Endothelial cell of umbilical vein (primary cell): ENCODE data around the gene DIP2C. TPM values are rescaled to one million over a fixed set of nuclear protein-coding genes. Genes with fewer than 3 reads are reported as not detected.

Experiments
- BruUV-seq: library from RNA; stranded (reverse); fragments of 400-500 nt; replicated peaks from 2 replicates; lab custom pipeline; 2021; lab: Mats Ljungman, UMichigan
- CTCF ChIA-PET: fragments of 300-600, 350-600 bp; sonication (Branson Sonifier 250); formaldehyde crosslinking; loops from one replicate; lab custom pipeline; 2021; ENCODE audit warnings: antibody characterized with exemption, inconsistent platforms; lab: Charles Lee
- POLR2A ChIA-PET: fragments of 300-600, 350-600 bp; sonication (Branson Sonifier 250); formaldehyde crosslinking; loops from one replicate; lab custom pipeline; 2021; ENCODE audit warnings: antibody characterized with exemption, inconsistent platforms; lab: Charles Lee
- DNase-seq: peaks from one replicate; pipeline ENCODE4 v3.0.0-alpha.2; 2011; ENCODE audit warnings: low read depth, low spot score
- FAIRE-seq: peaks from 2 replicates; lab custom pipeline; 2011; peaks lifted over from hg19 to GRCh38; lab: Jason Lieb, UNC
- H2AFZ ChIP-seq: 2 replicates; pipeline ENCODE4 v1.6.0; 2012; ENCODE audit warnings: low read depth, low read length, control low read depth, inconsistent platforms
- H3K27ac ChIP-seq: 2 replicates; pipeline ENCODE4 v1.5.1; 2011; ENCODE audit warnings: low read depth, mild to moderate bottlenecking, control low read depth, low read length, moderate library complexity; ENCODE audit not compliant: insufficient read depth
- H3K27me3 ChIP-seq, 2 experiments: 2 replicates each; pipeline versions ENCODE4 v1.6.0 to v1.6.1; 2011; ENCODE audit warnings: low read length in 2 of 2, mixed read lengths in 1 of 2; ENCODE audit not compliant: control insufficient read depth in 2 of 2, insufficient read depth in 2 of 2
- H3K36me3 ChIP-seq, 2 experiments: 2 replicates in 1 of 2; 3 replicates in 1 of 2; pipeline ENCODE4 v1.5.1; 2011; ENCODE audit warnings: low read length in 2 of 2, mild to moderate bottlenecking in 1 of 2, moderate library complexity in 1 of 2; ENCODE audit not compliant: control insufficient read depth in 2 of 2, insufficient read depth in 2 of 2; ENCODE audit errors: extremely low read depth in 1 of 2
- H3K4me1 ChIP-seq: 3 replicates; pipeline ENCODE4 v1.5.1; 2011; ENCODE audit warnings: mild to moderate bottlenecking, low read length; ENCODE audit not compliant: control insufficient read depth, insufficient read depth; ENCODE audit errors: extremely low read depth
- H3K4me2 ChIP-seq: 2 replicates; pipeline ENCODE4 v1.6.1; 2011; ENCODE audit warnings: low read length, control low read depth, mixed read lengths; ENCODE audit not compliant: insufficient read depth
- H3K4me3 ChIP-seq, 3 experiments: fragments of 200-600 bp in 1 of 3; sonication (generic), shearing (Covaris generic) in 1 of 3; replicated peaks in 1 of 3; 2 replicates each; pipeline ENCODE4 v1.5.1; 2011 to 2016; ENCODE audit warnings: control low read depth in 3 of 3, low read length in 3 of 3, mild to moderate bottlenecking in 2 of 3, inconsistent platforms in 1 of 3, low read depth in 1 of 3, moderate library complexity in 1 of 3; ENCODE audit not compliant: insufficient read depth in 1 of 3
- H3K79me2 ChIP-seq: 2 replicates; pipeline ENCODE4 v1.6.0; 2012; ENCODE audit warnings: low read length, inconsistent platforms; ENCODE audit not compliant: control insufficient read depth, insufficient read depth
- H3K9ac ChIP-seq: replicated peaks from 2 replicates; pipeline ENCODE3; 2011; ENCODE audit warnings: low read length, control low read depth; ENCODE audit not compliant: insufficient read depth; ENCODE audit errors: extremely low read depth
- H3K9me1 ChIP-seq: replicated peaks from 3 replicates; pipeline ENCODE4 v1.6.0; 2011; ENCODE audit warnings: mild to moderate bottlenecking, low read length; ENCODE audit not compliant: control insufficient read depth, insufficient read depth; ENCODE audit errors: extremely low read depth
- H3K9me3 ChIP-seq: replicated peaks from 2 replicates; pipeline ENCODE4 v1.5.1; 2012; ENCODE audit warnings: low read length, inconsistent platforms; ENCODE audit not compliant: control insufficient read depth, insufficient read depth
- H4K20me1 ChIP-seq: replicated peaks from 2 replicates; pipeline ENCODE3; 2011; ENCODE audit warnings: mild to moderate bottlenecking, low read length; ENCODE audit not compliant: control insufficient read depth, insufficient read depth; ENCODE audit errors: extremely low read depth
- EZH2 ChIP-seq: IDR thresholded peaks from 2 replicates; pipeline ENCODE4 v1.6.1; 2012; ENCODE audit warnings: borderline replicate concordance, low read depth, mild to moderate bottlenecking, moderate library complexity, low read length, inconsistent platforms; ENCODE audit not compliant: severe bottlenecking
- FOS ChIP-seq: IDR thresholded peaks from 2 replicates; pipeline ENCODE4 v1.6.1; 2011; ENCODE audit warnings: mild to moderate bottlenecking, low read length, moderate library complexity, borderline replicate concordance; ENCODE audit not compliant: insufficient read depth
- GATA2 ChIP-seq: IDR thresholded peaks from 2 replicates; pipeline ENCODE4 v1.7.0; 2011; ENCODE audit warnings: low read depth, mild to moderate bottlenecking, moderate library complexity, mixed read lengths, low read length; ENCODE audit not compliant: insufficient read length, insufficient read depth
- JUN ChIP-seq: IDR thresholded peaks from 2 replicates; pipeline ENCODE4 v1.6.1; 2011; ENCODE audit warnings: borderline replicate concordance, low read depth; ENCODE audit not compliant: insufficient read length, insufficient read depth
- MYC ChIP-seq: IDR thresholded peaks from one replicate; pipeline ENCODE4 v1.6.1; 2011; ENCODE audit warnings: mild to moderate bottlenecking, low read depth, low read length
- POLR2A ChIP-seq: IDR thresholded peaks from 2 replicates; pipeline ENCODE4 v1.6.1; 2012; ENCODE audit warnings: low read depth, mild to moderate bottlenecking, control low read depth, low read length
- POLR2AphosphoS5 ChIP-seq: IDR thresholded peaks from 2 replicates; pipeline ENCODE4 v1.6.1; 2012; ENCODE audit warnings: low read depth, mild to moderate bottlenecking, control low read depth, low read length, moderate library complexity; ENCODE audit not compliant: insufficient read depth
- dilution Hi-C: fragments of 300-500 bp; cut with MboI; formaldehyde crosslinking; loops from one replicate; pipeline ENCODE4 v1.15.0; 2019; ENCODE audit warnings: low sequenced_read_pairs; ENCODE audit not compliant: extremely low pct_ligation_motif_present
- intact Hi-C: fragments of 100-400 bp; cut with micrococcal nuclease; formaldehyde crosslinking; loops from one replicate; pipeline ENCODE4 v1.10.0; 2022
- polyA plus RNA-seq, 4 experiments: library from polyadenylated mRNA; depleted of rRNA in 3 of 4; stranded (reverse) in 3 of 4; unstranded in 1 of 4; fragments of >200 nt; gene quantifications; 2 replicates each; pipeline versions ENCODE4 v1.2.1 to v1.2.3, GENCODE V29; 2011 to 2012; ENCODE audit warnings: missing spikeins in 1 of 4
- total RNA-seq: library from RNA; stranded (reverse); gene quantifications from 2 replicates; pipeline ENCODE4 v1.2.3, GENCODE V29; 2021
- TF ChIP-seq, protein P1 (sequence below), 2 donors: IDR thresholded peaks; 1 replicate in 1 of 2; 2 replicates in 1 of 2; pipeline ENCODE4 v1.5.1; 2011; ENCODE audit warnings: low read length in 2 of 2, mild to moderate bottlenecking in 2 of 2, moderate library complexity in 2 of 2, control low read depth in 1 of 2, inconsistent platforms in 1 of 2, low read depth in 1 of 2; ENCODE audit not compliant: insufficient read depth in 1 of 2; ENCODE audit errors: extremely low read depth in 1 of 2
- TF ChIP-seq, protein P2 (sequence below): IDR thresholded peaks from 2 replicates; pipeline ENCODE4 v1.6.1; 2011; ENCODE audit not compliant: insufficient read depth, insufficient read length

Gene DIP2C
- total and polyA plus RNA-seq, 2 donors (not counting 3 experiments of a cell fraction or from before 2014, with no cell fraction given), result 3.6 to 10.7 TPM

DNA sequence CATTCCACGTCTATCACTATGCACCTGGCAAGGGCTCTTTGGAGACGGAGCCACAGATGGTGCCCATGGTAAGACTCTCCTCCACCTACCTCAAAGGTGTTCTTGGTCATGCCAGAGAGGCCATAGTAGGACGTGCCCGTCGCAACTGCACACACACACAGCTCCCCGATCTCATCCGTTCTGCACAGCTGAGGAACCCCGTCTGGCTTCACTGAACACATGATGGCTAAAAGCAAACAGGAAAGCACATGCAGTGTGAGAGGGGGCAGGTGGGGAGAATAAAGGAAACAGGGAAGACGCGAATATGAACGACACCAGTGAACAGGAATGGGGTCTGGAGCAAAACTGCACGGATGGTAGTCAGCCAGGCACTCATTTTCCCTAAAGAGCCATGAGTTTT, 323.3 kb downstream of the DIP2C start:
- TF ChIP-seq POLR2AphosphoS5 (no peak), MYC (no peak), JUN (no peak), GATA2 (no peak), EZH2 (no peak), POLR2A (no peak), FOS (no peak)
- TF ChIP-seq, protein P1, sequence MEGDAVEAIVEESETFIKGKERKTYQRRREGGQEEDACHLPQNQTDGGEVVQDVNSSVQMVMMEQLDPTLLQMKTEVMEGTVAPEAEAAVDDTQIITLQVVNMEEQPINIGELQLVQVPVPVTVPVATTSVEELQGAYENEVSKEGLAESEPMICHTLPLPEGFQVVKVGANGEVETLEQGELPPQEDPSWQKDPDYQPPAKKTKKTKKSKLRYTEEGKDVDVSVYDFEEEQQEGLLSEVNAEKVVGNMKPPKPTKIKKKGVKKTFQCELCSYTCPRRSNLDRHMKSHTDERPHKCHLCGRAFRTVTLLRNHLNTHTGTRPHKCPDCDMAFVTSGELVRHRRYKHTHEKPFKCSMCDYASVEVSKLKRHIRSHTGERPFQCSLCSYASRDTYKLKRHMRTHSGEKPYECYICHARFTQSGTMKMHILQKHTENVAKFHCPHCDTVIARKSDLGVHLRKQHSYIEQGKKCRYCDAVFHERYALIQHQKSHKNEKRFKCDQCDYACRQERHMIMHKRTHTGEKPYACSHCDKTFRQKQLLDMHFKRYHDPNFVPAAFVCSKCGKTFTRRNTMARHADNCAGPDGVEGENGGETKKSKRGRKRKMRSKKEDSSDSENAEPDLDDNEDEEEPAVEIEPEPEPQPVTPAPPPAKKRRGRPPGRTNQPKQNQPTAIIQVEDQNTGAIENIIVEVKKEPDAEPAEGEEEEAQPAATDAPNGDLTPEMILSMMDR (IDR thresholded peaks at IDR 0.05; ENCODE audit: extremely low read depth in 1 of 2, insufficient read depth in 1 of 2, low read depth in 1 of 2, low read length in 2 of 2), result no peak
- TF ChIP-seq, protein P2, sequence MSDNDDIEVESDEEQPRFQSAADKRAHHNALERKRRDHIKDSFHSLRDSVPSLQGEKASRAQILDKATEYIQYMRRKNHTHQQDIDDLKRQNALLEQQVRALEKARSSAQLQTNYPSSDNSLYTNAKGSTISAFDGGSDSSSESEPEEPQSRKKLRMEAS, result no peak
- Histone ChIP-seq H3K4me1 (no peaks in the 10 kb centered on the region), H3K9me3 (no peaks in the 10 kb centered on the region), H3K36me3 (peaks cover 2 to 3% of the 10 kb centered on the region in 2 experiments), H3K9ac (no peak overlapping the region), H2AFZ (no peak overlapping the region), H3K27me3 (no peaks in the 10 kb centered on the region), H4K20me1 (no peaks in the 10 kb centered on the region), H3K9me1 (no peaks in the 10 kb centered on the region), H3K27ac (no peak overlapping the region), H3K4me2 (no peak overlapping the region), H3K4me3 (no peak overlapping the region), H3K79me2 (no peaks in the 10 kb centered on the region)
- ChIA-PET POLR2A (no interaction called here), CTCF (no interaction called here)
- dilution Hi-C loops (no loop called here), intact Hi-C loops (no loop called here)
- FAIRE-seq (no peak), DNase-seq (no peak)
- no TSS peak for BruUV-seq
